Neural progenitor cell (in vitro differentiated cells): Measurements from ENCODE around the gene PGPEP1. TPM values are rescaled to one million over a fixed set of nuclear protein-coding genes. Genes with fewer than 3 reads are reported as not detected.

Experiments
- DNase-seq: peaks from one replicate; pipeline ENCODE4 v3.0.0-alpha.2; 2016; ENCODE audit warnings: low spot score
- H2AFZ ChIP-seq: fragments of 200-600 bp; sonication (generic); replicated peaks from 2 replicates; pipeline ENCODE4 v1.6.1; 2016; ENCODE audit warnings: antibody characterized with exemption
- H3F3A ChIP-seq: fragments of 200-600 bp; sonication (generic); 2 replicates; pipeline ENCODE4 v1.6.1; 2016; ENCODE audit warnings: antibody characterized with exemption, low read depth
- H3K27ac ChIP-seq: fragments of 200-600 bp; sonication (generic); 2 replicates; pipeline ENCODE4 v1.5.1; 2016; ENCODE audit warnings: mild to moderate bottlenecking
- H3K27me3 ChIP-seq: fragments of 200-600 bp; sonication (generic); 2 replicates; pipeline ENCODE4 v1.6.1; 2016; ENCODE audit warnings: mild to moderate bottlenecking, moderate library complexity
- H3K36me3 ChIP-seq: fragments of 200-600 bp; sonication (generic); 2 replicates; pipeline ENCODE4 v1.5.1; 2016
- H3K4me1 ChIP-seq: fragments of 200-600 bp; sonication (generic); 2 replicates; pipeline ENCODE4 v1.6.1; 2016; ENCODE audit warnings: mixed run types
- H3K4me2 ChIP-seq: fragments of 200-600 bp; sonication (generic); 2 replicates; pipeline ENCODE4 v1.6.1; 2016
- H3K4me3 ChIP-seq: fragments of 200-600 bp; sonication (generic); 2 replicates; pipeline ENCODE4 v1.5.1; 2016
- H3K79me2 ChIP-seq: fragments of 200-600 bp; sonication (generic); 2 replicates; pipeline ENCODE4 v1.6.1; 2016; ENCODE audit warnings: low read depth
- H3K9ac ChIP-seq: fragments of 200-600 bp; sonication (generic); 2 replicates; pipeline ENCODE4 v1.6.1; 2016
- H3K9me3 ChIP-seq: fragments of 200-600 bp; sonication (generic); 2 replicates; pipeline ENCODE4 v1.5.1; 2016; ENCODE audit warnings: low read depth
- H4K20me1 ChIP-seq: fragments of 200-600 bp; sonication (generic); 2 replicates; pipeline ENCODE4 v1.6.1; 2016; ENCODE audit warnings: low read depth
- H3K27ac Mint-ChIP-seq: 3 replicates; pipeline ENCODE4 v1.8.0; 2021; ENCODE audit warnings: mixed read lengths
- H3K27me3 Mint-ChIP-seq: 2 replicates; pipeline ENCODE4 v1.8.0; 2022; ENCODE audit warnings: low read depth, mild to moderate bottlenecking, inconsistent platforms, moderate library complexity, mixed read lengths; ENCODE audit not compliant: insufficient read depth
- H3K36me3 Mint-ChIP-seq: 3 replicates; pipeline ENCODE4 v1.8.0; 2021; ENCODE audit warnings: mixed read lengths
- H3K4me1 Mint-ChIP-seq: 3 replicates; pipeline ENCODE4 v1.8.0; 2021; ENCODE audit warnings: mixed read lengths
- H3K4me3 Mint-ChIP-seq: 3 replicates; pipeline ENCODE4 v1.8.0; 2021; ENCODE audit warnings: mild to moderate bottlenecking, moderate library complexity, mixed read lengths
- H3K9me3 Mint-ChIP-seq: 3 replicates; pipeline ENCODE4 v1.8.0; 2020; ENCODE audit warnings: mixed read lengths
- EZH2 ChIP-seq: fragments of 200-600 bp; sonication (generic); IDR thresholded peaks from 2 replicates; pipeline ENCODE4 v1.6.1; 2017; ENCODE audit warnings: antibody characterized with exemption, mild to moderate bottlenecking, moderate library complexity
- EZH2phosphoT487 ChIP-seq: fragments of 200-600 bp; sonication (generic); IDR thresholded peaks from 2 replicates; pipeline ENCODE4 v1.6.1; 2017; ENCODE audit warnings: antibody characterized with exemption
- total RNA-seq: library from RNA; depleted of rRNA; stranded (reverse); fragments of >200 nt; gene quantifications from 2 replicates; pipeline ENCODE4 v1.2.3, GENCODE V29; 2015; ENCODE audit warnings: low replicate concordance
- TF ChIP-seq, protein P1 (sequence below): fragments of 200-600 bp; sonication (generic); IDR thresholded peaks from 2 replicates; pipeline ENCODE4 v1.5.1; 2017; ENCODE audit warnings: antibody characterized with exemption, mild to moderate bottlenecking

The PGPEP1 gene, protein sequence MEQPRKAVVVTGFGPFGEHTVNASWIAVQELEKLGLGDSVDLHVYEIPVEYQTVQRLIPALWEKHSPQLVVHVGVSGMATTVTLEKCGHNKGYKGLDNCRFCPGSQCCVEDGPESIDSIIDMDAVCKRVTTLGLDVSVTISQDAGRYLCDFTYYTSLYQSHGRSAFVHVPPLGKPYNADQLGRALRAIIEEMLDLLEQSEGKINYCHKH
- total RNA-seq: 2.1 and 5.7 TPM in 2 replicates

DNA sequence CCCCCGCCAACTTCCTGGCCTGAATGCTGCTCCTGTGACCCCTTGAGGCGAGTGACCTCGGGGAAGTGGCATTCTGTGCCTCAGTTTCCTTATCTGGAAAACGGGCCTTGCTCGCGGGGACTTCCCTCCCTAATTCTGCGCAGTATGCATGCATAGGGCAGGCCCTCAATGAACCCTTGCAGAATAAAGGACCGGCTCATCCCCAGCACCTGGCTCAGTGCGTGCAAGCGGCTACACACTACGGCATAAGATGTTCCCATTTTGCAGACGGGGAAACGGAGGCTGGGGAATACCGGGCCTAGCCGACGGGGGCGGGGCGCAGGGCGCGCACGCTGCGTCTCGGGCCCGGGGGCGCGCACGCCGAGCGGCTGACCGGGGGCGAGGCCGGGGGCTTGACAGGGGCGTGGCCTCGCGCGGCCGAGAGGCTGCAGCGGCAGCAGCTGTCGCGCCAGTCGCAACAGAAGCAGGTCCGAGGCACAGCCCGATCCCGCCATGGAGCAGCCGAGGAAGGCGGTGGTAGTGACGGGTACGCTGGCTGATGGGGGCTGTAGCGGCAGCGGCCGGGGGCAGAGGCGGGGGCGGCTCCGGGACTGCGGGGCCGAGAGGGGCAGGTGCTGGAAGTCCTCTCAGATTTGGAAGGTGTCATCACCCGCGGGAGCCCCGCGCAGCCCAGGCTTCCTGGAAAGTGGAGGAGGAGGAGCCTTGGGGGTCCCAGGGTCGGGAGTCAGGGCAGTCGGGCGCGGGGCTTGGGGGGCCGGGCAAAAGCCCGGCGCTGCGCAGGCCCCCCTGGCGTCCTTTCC is at the start of gene PGPEP1:
TSS of gene PGPEP1 (plus strand) at position 409 of the 800 bp plus-strand sequence. CDS start at position 493, 84 bp downstream.
- TF ChIP-seq EZH2phosphoT487: no peak
- TF ChIP-seq, protein P1, sequence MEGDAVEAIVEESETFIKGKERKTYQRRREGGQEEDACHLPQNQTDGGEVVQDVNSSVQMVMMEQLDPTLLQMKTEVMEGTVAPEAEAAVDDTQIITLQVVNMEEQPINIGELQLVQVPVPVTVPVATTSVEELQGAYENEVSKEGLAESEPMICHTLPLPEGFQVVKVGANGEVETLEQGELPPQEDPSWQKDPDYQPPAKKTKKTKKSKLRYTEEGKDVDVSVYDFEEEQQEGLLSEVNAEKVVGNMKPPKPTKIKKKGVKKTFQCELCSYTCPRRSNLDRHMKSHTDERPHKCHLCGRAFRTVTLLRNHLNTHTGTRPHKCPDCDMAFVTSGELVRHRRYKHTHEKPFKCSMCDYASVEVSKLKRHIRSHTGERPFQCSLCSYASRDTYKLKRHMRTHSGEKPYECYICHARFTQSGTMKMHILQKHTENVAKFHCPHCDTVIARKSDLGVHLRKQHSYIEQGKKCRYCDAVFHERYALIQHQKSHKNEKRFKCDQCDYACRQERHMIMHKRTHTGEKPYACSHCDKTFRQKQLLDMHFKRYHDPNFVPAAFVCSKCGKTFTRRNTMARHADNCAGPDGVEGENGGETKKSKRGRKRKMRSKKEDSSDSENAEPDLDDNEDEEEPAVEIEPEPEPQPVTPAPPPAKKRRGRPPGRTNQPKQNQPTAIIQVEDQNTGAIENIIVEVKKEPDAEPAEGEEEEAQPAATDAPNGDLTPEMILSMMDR: no peak
- no peak for TF ChIP-seq EZH2
- Histone ChIP-seq H3K4me2 (peak within 1 kb of the TSS; percentile 97), H3K27ac (no peak within 1 kb of the TSS), H4K20me1 (peaks cover 18% of the 10 kb centered on the region), H3K4me1 (peaks cover 20% of the 10 kb centered on the region), H3K9me3 (no peaks in the 10 kb centered on the region), H3K9ac (no peak within 1 kb of the TSS), H3K36me3 (no peaks in the 10 kb centered on the region), H3F3A (peaks cover 51% of the 10 kb centered on the region), H2AFZ (peak within 1 kb of the TSS; percentile 75), H3K79me2 (no peaks in the 10 kb centered on the region), H3K4me3 (peak within 1 kb of the TSS; percentile 79), H3K27me3 (peaks cover 19% of the 10 kb centered on the region)
- no peaks in the 10 kb centered on the region for H3K9me3 Mint-ChIP-seq
- no peak within 1 kb of the TSS for H3K27ac Mint-ChIP-seq
- H3K27me3 Mint-ChIP-seq: peaks cover 19% of the 10 kb centered on the region
- peak within 1 kb of the TSS; percentile 84 for H3K4me3 Mint-ChIP-seq
- no peaks in the 10 kb centered on the region for H3K36me3 Mint-ChIP-seq
- peak; percentile 89 for DNase-seq
- peaks cover 35% of the 10 kb centered on the region for H3K4me1 Mint-ChIP-seq

DNA sequence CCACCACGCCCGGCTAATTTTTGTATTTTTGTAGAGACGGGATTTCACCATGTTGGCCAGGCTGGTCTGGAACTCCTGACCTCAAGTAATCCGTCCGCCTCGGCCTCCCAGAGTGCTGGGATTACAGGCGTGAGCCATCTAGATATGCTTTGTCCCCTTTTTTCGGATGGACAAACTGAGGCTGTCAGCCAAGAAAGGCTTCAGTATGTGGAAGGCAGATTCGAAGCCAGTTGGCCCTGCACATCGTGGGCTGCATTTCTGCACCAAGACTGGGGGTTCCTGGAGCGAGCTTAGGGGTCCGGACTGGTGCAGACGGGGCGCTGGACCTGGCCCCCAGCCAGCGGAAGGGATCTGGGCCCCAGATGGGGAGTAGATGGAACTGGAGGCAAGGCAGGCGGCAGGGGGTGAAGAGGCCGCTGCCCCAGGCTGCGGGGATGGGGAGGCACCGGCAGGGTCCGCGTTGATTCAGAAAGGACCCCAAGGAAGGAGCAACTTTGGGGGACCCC is 49.3 kb upstream of the PGPEP1 start:
- Mint-ChIP-seq H3K27me3 (peaks cover 15% of the 10 kb centered on the region), H3K27ac (peak overlapping the region; percentile 60), H3K36me3 (no peaks in the 10 kb centered on the region), H3K9me3 (peaks cover 4% of the 10 kb centered on the region), H3K4me1 (peaks cover 55% of the 10 kb centered on the region), H3K4me3 (peak overlapping the region; percentile 67)
- H3K9me3 ChIP-seq: no peaks in the 10 kb centered on the region
- no peaks in the 10 kb centered on the region for H4K20me1 ChIP-seq
- H3K4me1 ChIP-seq: peaks cover 26% of the 10 kb centered on the region
- H3K79me2 ChIP-seq: no peaks in the 10 kb centered on the region
- no peak overlapping the region for H3K27ac ChIP-seq
- no peaks in the 10 kb centered on the region for H3K27me3 ChIP-seq
- H3K4me3 ChIP-seq: peak overlapping the region; percentile 55
- peak overlapping the region; percentile 77 for H3K4me2 ChIP-seq
- H3F3A ChIP-seq: peaks cover 78% of the 10 kb centered on the region
- no peak for DNase-seq
- no peak overlapping the region for H3K9ac ChIP-seq
- TF ChIP-seq EZH2 (no peak), EZH2phosphoT487 (no peak)
- TF ChIP-seq, protein P1: no peak
- no peaks in the 10 kb centered on the region for H3K36me3 ChIP-seq
- peak overlapping the region; percentile 38 for H2AFZ ChIP-seq

DNA sequence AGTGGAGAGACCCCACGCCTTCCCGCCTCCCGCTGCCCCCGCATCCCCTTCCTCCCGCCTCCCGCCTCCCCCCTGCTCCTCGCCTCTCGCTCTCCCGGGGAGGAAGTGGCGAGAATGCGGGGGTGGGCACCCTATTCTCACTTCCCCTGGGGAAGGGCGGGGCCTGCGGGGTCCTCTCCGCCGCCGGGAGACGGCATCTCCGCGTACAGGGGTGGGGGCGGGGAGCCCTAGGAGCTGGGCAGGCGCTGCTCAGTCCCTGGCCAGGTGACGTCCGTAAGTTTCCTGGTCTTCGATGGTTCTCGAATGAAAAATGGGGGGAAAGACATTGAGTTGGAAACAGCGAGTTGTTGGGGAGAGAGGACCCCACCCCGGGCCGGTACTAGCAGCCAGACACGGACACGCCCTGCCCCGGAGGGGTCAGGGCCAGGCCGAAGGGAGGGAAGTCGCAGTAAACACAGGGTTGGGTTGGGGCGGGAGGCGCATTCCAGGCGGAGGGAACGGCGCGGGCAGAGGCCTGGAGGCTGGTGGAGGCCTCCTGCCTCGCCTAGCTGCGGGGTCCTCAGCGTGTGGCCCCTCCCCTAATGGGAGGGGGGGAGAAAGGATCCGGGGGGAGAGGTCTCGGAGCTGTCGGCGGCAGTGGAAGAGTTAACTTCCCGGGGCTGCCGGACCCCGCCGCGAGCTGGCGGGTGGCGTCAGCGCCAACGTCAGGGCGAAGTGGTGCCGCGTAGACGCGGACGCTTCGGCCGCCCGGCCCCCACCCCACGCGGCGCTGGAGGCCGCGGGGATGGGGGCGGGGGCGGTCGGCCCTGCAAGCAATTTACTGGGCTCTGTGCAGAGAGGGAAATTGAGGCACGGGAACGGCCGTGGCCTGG is 48.6 kb upstream of the PGPEP1 start:
- peak overlapping the region; percentile 55 for H3K4me3 ChIP-seq
- peaks cover 72% of the 10 kb centered on the region for H3F3A ChIP-seq
- H3K36me3 ChIP-seq: no peaks in the 10 kb centered on the region
- H3K9me3 ChIP-seq: no peaks in the 10 kb centered on the region
- H4K20me1 ChIP-seq: no peaks in the 10 kb centered on the region
- H3K27me3 ChIP-seq: no peaks in the 10 kb centered on the region
- peaks cover 52% of the 10 kb centered on the region for H3K4me1 Mint-ChIP-seq
- H3K27ac ChIP-seq: peak overlapping the region; percentile 22
- peaks cover 4% of the 10 kb centered on the region for H3K9me3 Mint-ChIP-seq
- H3K27me3 Mint-ChIP-seq: peaks cover 18% of the 10 kb centered on the region
- no peaks in the 10 kb centered on the region for H3K79me2 ChIP-seq
- no peaks in the 10 kb centered on the region for H3K36me3 Mint-ChIP-seq
- peak overlapping the region; percentile 38 for H2AFZ ChIP-seq
- peak; percentile 77 for DNase-seq
- peaks cover 26% of the 10 kb centered on the region for H3K4me1 ChIP-seq
- peak overlapping the region; percentile 89 for H3K4me3 Mint-ChIP-seq
- H3K27ac Mint-ChIP-seq: peak overlapping the region; percentile 97
- no peak for TF ChIP-seq EZH2phosphoT487
- no peak for TF ChIP-seq EZH2
- TF ChIP-seq, protein P1: no peak
- peak overlapping the region; percentile 77 for H3K4me2 ChIP-seq
- no peak overlapping the region for H3K9ac ChIP-seq
